HepG2 (cell line): ENCODE data around the gene ART3. TPM values are rescaled to one million over a fixed set of nuclear protein-coding genes. Genes with fewer than 3 reads are reported as not detected.

Source experiments
- ATAC-seq: fragments of 200-7000 bp; cut with Tn5 transposase; 3 replicates; pipeline ENCODE4 v1.9.1; 2020; ENCODE audit warnings: mild to moderate bottlenecking, moderate library complexity
- BruUV-seq: library from RNA; stranded (reverse); fragments of 400-500 nt; replicated peaks from 2 replicates; lab custom pipeline; 2021; lab: Mats Ljungman, UMichigan
- CTCF ChIA-PET: fragments of 300-600 bp; formaldehyde crosslinking; extraction: SDS; loops from one replicate; lab custom pipeline; 2021; ENCODE audit warnings: low total read pairs, inconsistent platforms, low intra/inter-chr PET ratio; lab: Yijun Ruan, JAX
- POLR2A ChIA-PET: fragments of 350-600 bp; sonication (Branson Sonifier 250); formaldehyde crosslinking; loops from one replicate; lab custom pipeline; 2020; ENCODE audit warnings: antibody characterized with exemption, inconsistent platforms; lab: Yijun Ruan, JAX
- DNase-seq: peaks from one replicate; pipeline ENCODE4 v3.0.0-alpha.2; 2015; ENCODE audit warnings: low spot score
- FAIRE-seq: peaks from 3 replicates; lab custom pipeline; 2011; peaks lifted over from hg19 to GRCh38; lab: Jason Lieb, UNC
- H2AFZ ChIP-seq: one replicate; pipeline ENCODE4 v1.6.1; 2011; ENCODE audit warnings: low read length, inconsistent platforms
- H3K27ac ChIP-seq: fragments of 300-600 bp; 3 replicates; pipeline ENCODE4 v1.8.0; 2011; ENCODE audit warnings: mixed run types, mild to moderate bottlenecking, mixed read lengths, low read length, inconsistent platforms; ENCODE audit not compliant: insufficient read depth; ENCODE audit errors: extremely low read length
- H3K27me3 ChIP-seq, 2 experiments: fragments of 200-600 bp in 1 of 2; 2 replicates in 1 of 2; 3 replicates in 1 of 2; pipeline versions ENCODE4 v1.6.0 to v1.8.0; 2011; ENCODE audit warnings: low read length in 2 of 2, mild to moderate bottlenecking in 2 of 2, moderate library complexity in 2 of 2, inconsistent platforms in 1 of 2; ENCODE audit not compliant: insufficient read depth in 2 of 2, control insufficient read depth in 1 of 2
- H3K36me3 ChIP-seq, 2 experiments: fragments of 200-600 bp in 1 of 2; replicated peaks in 1 of 2; 2 replicates in 1 of 2; 3 replicates in 1 of 2; pipeline versions ENCODE4 v1.5.1 to v1.8.0; 2011; ENCODE audit warnings: low read length in 2 of 2, inconsistent platforms in 1 of 2; ENCODE audit not compliant: insufficient read depth in 2 of 2, control insufficient read depth in 1 of 2
- H3K4me1 ChIP-seq: 2 replicates; pipeline ENCODE4 v1.5.1; 2012; ENCODE audit warnings: low read length, inconsistent platforms; ENCODE audit not compliant: insufficient read depth
- H3K4me2 ChIP-seq: 2 replicates; pipeline ENCODE4 v1.6.0; 2011; ENCODE audit warnings: low read depth, low read length, inconsistent platforms
- H3K4me3 ChIP-seq, 3 experiments: fragments of 200-600 bp in 1 of 3; sonication (generic), shearing (Covaris generic) in 1 of 3; replicated peaks in 1 of 3; 2 replicates each; pipeline ENCODE4 v1.5.1; 2011 to 2016; ENCODE audit warnings: low read length in 3 of 3, inconsistent platforms in 2 of 3, low read depth in 2 of 3, mild to moderate bottlenecking in 2 of 3, control low read depth in 1 of 3, mixed read lengths in 1 of 3; ENCODE audit not compliant: insufficient read depth in 1 of 3
- H3K79me2 ChIP-seq: one replicate; pipeline ENCODE4 v1.6.1; 2011; ENCODE audit warnings: low read length, inconsistent platforms; ENCODE audit not compliant: insufficient read depth
- H3K9ac ChIP-seq: 2 replicates; pipeline ENCODE4 v1.6.0; 2011; ENCODE audit warnings: mild to moderate bottlenecking, low read depth, low read length, inconsistent platforms; ENCODE audit not compliant: insufficient read depth
- H3K9me3 ChIP-seq: 2 replicates; pipeline ENCODE4 v1.5.1; 2012; ENCODE audit warnings: mild to moderate bottlenecking, low read length
- H4K20me1 ChIP-seq: 2 replicates; pipeline ENCODE4 v1.6.0; 2011; ENCODE audit warnings: inconsistent platforms, mild to moderate bottlenecking, low read length, moderate library complexity; ENCODE audit not compliant: insufficient read depth
- ATF6 ChIP-seq: sonication (generic); formaldehyde crosslinking; conservative IDR thresholded peaks from 2 replicates; pipeline ENCODE4 v1.4.0; 2020; ENCODE audit warnings: missing genetic modification reagents
- HBP1 ChIP-seq: IDR thresholded peaks from 2 replicates; pipeline ENCODE4 v1.6.1; 2016; ENCODE audit warnings: low read depth, control low read depth
- KLF6 ChIP-seq: IDR thresholded peaks from 2 replicates; pipeline ENCODE4 v1.8.0; 2016; ENCODE audit warnings: missing biosample characterization, missing genetic modification reagents
- MTA1 ChIP-seq: sonication (generic); formaldehyde crosslinking; IDR thresholded peaks from 2 replicates; pipeline ENCODE4 v1.4.0; 2020; ENCODE audit warnings: missing genetic modification reagents, mild to moderate bottlenecking, borderline replicate concordance
- NFKBIZ ChIP-seq: IDR thresholded peaks from 2 replicates; pipeline ENCODE4 v1.6.1; 2018; ENCODE audit warnings: missing genetic modification reagents, missing compliant biosample characterization
- NRL ChIP-seq: sonication (generic); formaldehyde crosslinking; IDR thresholded peaks from 2 replicates; pipeline ENCODE4 v1.5.0; 2020; ENCODE audit warnings: missing genetic modification reagents, mild to moderate bottlenecking, moderate library complexity, borderline replicate concordance
- PTBP1 ChIP-seq: fragments of 200-400 bp; formaldehyde crosslinking; IDR thresholded peaks from 2 replicates; pipeline ENCODE4 v1.6.1; 2018; ENCODE audit warnings: low read length, low read depth; ENCODE audit not compliant: poor library complexity, severe bottlenecking
- ZFP36L1 ChIP-seq: sonication (generic); formaldehyde crosslinking; IDR thresholded peaks from 2 replicates; pipeline ENCODE4 v1.8.0; 2022; ENCODE audit warnings: mild to moderate bottlenecking, missing genetic modification reagents, moderate library complexity
- ZNF549 ChIP-seq: sonication (generic); formaldehyde crosslinking; IDR thresholded peaks from 2 replicates; pipeline ENCODE4 v1.5.0; 2020; ENCODE audit warnings: missing genetic modification reagents
- ZNF644 ChIP-seq: IDR thresholded peaks from 2 replicates; pipeline ENCODE4 v1.6.1; 2016; ENCODE audit warnings: low read depth
- ZNF660 ChIP-seq: sonication (generic); formaldehyde crosslinking; IDR thresholded peaks from 2 replicates; pipeline ENCODE4 v1.5.1; 2020; ENCODE audit warnings: mild to moderate bottlenecking, low read depth, missing genetic modification reagents, borderline replicate concordance
- ZSCAN20 ChIP-seq: sonication (generic); formaldehyde crosslinking; IDR thresholded peaks from 2 replicates; pipeline ENCODE4 v1.4.0; 2020; ENCODE audit warnings: missing genetic modification reagents, mild to moderate bottlenecking, borderline replicate concordance
- in situ Hi-C: cut with HindIII; loops from 2 replicates; pipeline ENCODE4 v1.10.0; 2017; ENCODE audit warnings: low pct_unique_long_range_greater_than_20kb; ENCODE audit not compliant: extremely low pct_ligation_motif_present
- intact Hi-C: fragments of 100-400 bp; cut with micrococcal nuclease; formaldehyde crosslinking; loops from one replicate; pipeline ENCODE4 v1.10.0; 2022; ENCODE audit not compliant: unreplicated experiment
- polyA plus RNA-seq, 8 experiments: library from polyadenylated mRNA; depleted of rRNA in 3 of 8; stranded (reverse) in 7 of 8; unstranded in 1 of 8; fragments of >200 nt; fragmentation: Illumina TruSeq in 4 of 8; extraction: Trizol in 4 of 8; gene quantifications; 2 replicates each; pipeline versions ENCODE4 v1.2.1 to v1.2.3, GENCODE V29; 2011 to 2016; ENCODE audit warnings: low read depth in 4 of 8, missing spikeins in 1 of 8, mixed read lengths in 1 of 8; ENCODE audit not compliant: insufficient read depth in 1 of 8
- total RNA-seq, 5 experiments: library from RNA; depleted of rRNA; stranded (reverse); fragments of >200 nt; fragmentation: Illumina TruSeq; extraction: Trizol; gene quantifications; 2 replicates each; pipeline ENCODE4 v1.2.3, GENCODE V29; 2016; ENCODE audit warnings: low read depth in 1 of 5
- TF ChIP-seq, protein P1 (sequence below): sonication (generic); formaldehyde crosslinking; IDR thresholded peaks from 2 replicates; pipeline ENCODE4 v1.4.0; 2020; ENCODE audit warnings: missing genetic modification reagents
- TF ChIP-seq, protein P2 (sequence below): sonication (generic); formaldehyde crosslinking; IDR thresholded peaks from 2 replicates; pipeline ENCODE4 v1.5.1; 2020; ENCODE audit warnings: missing genetic modification reagents, mild to moderate bottlenecking, borderline replicate concordance

Gene ART3
- total and polyA plus RNA-seq, 2 of the 13 experiments (the other 11 are each of a cell fraction or from before 2014, with no cell fraction given) = not detected

DNA sequence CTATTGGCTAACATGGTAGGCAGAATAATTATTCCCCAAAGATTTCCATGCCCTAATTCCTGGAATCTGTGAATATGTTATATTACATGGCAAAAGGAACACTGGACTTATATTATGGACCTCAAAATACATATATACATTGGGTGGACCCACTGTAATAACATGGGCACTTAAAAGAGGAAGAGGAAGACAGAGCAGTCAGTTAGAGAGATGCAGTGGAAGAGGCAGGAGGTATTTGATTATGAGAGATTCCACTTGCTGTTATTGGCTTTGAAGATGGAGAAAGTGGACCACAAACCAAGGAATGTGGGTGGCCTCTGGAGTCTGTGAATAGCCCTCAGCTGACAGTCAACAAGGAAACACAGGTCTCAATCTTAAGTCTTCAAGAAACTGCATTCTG is 14.0 kb upstream of the ART3 start:
- no peaks in the 10 kb centered on the region for H4K20me1 ChIP-seq
- ChIA-PET POLR2A (no interaction called here), CTCF (no interaction called here)
- no peaks in the 10 kb centered on the region for H3K9me3 ChIP-seq
- H3K9ac ChIP-seq = no peak overlapping the region
- intact Hi-C loops = no loop called here
- H3K4me2 ChIP-seq = no peak overlapping the region
- peaks cover 19% of the 10 kb centered on the region for H3K4me1 ChIP-seq
- in situ Hi-C loops = loop anchor here (10.0 kb wide), 1 partner anchor 166 kb away; no protein-coding TSS in a partner anchor
- no TSS peak for BruUV-seq
- H3K27ac ChIP-seq = no peak overlapping the region
- FAIRE-seq (no peak), ATAC-seq (no peak), DNase-seq (no peak)
- H3K36me3 ChIP-seq = no peaks in the 10 kb centered on the region
- no peaks in the 10 kb centered on the region for H3K27me3 ChIP-seq
- H3K79me2 ChIP-seq = no peaks in the 10 kb centered on the region
- TF ChIP-seq KLF6 (CRISPR knock-in tag) (no peak), ZNF660 (CRISPR knock-in tag) (no peak), NRL (CRISPR knock-in tag) (no peak), ZSCAN20 (CRISPR knock-in tag) (no peak), ZNF644 (CRISPR knock-in tag) (no peak), MTA1 (CRISPR knock-in tag) (no peak), ZFP36L1 (CRISPR knock-in tag) (no peak), ATF6 (CRISPR knock-in tag) (no peak), HBP1 (CRISPR knock-in tag) (no peak), NFKBIZ (CRISPR knock-in tag) (no peak), PTBP1 (no peak), ZNF549 (CRISPR knock-in tag) (no peak)
- TF ChIP-seq, protein P1, sequence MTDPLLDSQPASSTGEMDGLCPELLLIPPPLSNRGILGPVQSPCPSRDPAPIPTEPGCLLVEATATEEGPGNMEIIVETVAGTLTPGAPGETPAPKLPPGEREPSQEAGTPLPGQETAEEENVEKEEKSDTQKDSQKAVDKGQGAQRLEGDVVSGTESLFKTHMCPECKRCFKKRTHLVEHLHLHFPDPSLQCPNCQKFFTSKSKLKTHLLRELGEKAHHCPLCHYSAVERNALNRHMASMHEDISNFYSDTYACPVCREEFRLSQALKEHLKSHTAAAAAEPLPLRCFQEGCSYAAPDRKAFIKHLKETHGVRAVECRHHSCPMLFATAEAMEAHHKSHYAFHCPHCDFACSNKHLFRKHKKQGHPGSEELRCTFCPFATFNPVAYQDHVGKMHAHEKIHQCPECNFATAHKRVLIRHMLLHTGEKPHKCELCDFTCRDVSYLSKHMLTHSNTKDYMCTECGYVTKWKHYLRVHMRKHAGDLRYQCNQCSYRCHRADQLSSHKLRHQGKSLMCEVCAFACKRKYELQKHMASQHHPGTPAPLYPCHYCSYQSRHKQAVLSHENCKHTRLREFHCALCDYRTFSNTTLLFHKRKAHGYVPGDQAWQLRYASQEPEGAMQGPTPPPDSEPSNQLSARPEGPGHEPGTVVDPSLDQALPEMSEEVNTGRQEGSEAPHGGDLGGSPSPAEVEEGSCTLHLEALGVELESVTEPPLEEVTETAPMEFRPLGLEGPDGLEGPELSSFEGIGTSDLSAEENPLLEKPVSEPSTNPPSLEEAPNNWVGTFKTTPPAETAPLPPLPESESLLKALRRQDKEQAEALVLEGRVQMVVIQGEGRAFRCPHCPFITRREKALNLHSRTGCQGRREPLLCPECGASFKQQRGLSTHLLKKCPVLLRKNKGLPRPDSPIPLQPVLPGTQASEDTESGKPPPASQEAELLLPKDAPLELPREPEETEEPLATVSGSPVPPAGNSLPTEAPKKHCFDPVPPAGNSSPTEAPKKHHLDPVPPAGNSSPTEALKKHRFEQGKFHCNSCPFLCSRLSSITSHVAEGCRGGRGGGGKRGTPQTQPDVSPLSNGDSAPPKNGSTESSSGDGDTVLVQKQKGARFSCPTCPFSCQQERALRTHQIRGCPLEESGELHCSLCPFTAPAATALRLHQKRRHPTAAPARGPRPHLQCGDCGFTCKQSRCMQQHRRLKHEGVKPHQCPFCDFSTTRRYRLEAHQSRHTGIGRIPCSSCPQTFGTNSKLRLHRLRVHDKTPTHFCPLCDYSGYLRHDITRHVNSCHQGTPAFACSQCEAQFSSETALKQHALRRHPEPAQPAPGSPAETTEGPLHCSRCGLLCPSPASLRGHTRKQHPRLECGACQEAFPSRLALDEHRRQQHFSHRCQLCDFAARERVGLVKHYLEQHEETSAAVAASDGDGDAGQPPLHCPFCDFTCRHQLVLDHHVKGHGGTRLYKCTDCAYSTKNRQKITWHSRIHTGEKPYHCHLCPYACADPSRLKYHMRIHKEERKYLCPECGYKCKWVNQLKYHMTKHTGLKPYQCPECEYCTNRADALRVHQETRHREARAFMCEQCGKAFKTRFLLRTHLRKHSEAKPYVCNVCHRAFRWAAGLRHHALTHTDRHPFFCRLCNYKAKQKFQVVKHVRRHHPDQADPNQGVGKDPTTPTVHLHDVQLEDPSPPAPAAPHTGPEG = no peak
- TF ChIP-seq, protein P2, sequence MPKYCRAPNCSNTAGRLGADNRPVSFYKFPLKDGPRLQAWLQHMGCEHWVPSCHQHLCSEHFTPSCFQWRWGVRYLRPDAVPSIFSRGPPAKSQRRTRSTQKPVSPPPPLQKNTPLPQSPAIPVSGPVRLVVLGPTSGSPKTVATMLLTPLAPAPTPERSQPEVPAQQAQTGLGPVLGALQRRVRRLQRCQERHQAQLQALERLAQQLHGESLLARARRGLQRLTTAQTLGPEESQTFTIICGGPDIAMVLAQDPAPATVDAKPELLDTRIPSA (CRISPR knock-in tag) = no peak
- no peak overlapping the region for H2AFZ ChIP-seq
- no peak overlapping the region for H3K4me3 ChIP-seq
